ENCODE measurements around the gene DPH1.
A peak's percentile ranks its signal among the peaks of the same experiment; 100 is the strongest.

Gene DPH1

DNA sequence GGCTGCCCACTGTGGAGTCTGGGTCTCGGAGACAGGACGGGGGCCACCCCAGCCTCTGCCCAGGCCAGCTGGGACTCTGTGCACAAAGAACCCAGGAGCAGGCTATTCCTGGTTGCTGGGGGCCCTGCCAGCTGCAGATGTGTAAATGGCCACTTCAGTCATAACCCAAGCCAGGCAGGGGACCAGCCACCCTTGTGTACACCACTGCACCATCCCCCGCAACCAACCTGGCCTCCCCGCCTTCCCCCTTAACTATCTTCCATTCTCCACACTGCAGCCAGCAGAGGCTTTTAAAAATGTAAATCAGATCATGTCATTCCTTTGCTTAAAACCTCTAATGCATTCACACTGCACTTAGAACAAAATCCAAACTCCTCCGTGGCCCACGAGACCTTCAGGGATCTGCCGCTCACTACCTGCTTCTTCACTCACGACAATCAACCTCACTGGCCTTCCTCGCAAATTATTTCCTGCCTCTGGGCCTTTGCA is 33.1 kb upstream of the DPH1 start:
- no peak for DNase-seq (ENCODE audit: low spot score in 2 of 2)
- Mint-ChIP-seq H3K27me3 (peaks cover 65% of the 10 kb centered on the region), H3K4me3 (no peak overlapping the region), H3K36me3 (ENCODE audit: insufficient read depth) (peaks cover 4% of the 10 kb centered on the region), H3K4me1 (no peaks in the 10 kb centered on the region), H3K9me3 (no peaks in the 10 kb centered on the region), H3K27ac (ENCODE audit: low read depth) (no peak overlapping the region)
- ATAC-seq (replicated peaks; ENCODE audit: extremely low read depth, poor library complexity, severe bottlenecking), result no peak

GRCh38 chr17:1997289-1997926 is 32.5 kb upstream of the DPH1 start:
- Mint-ChIP-seq H3K9me3 (no peaks in the 10 kb centered on the region), H3K4me1 (no peaks in the 10 kb centered on the region), H3K4me3 (no peak overlapping the region), H3K36me3 (ENCODE audit: insufficient read depth) (peaks cover 4% of the 10 kb centered on the region), H3K27me3 (peaks cover 65% of the 10 kb centered on the region), H3K27ac (ENCODE audit: low read depth) (no peak overlapping the region)
- DNase-seq (ENCODE audit: low spot score in 2 of 2), result no peak
- ATAC-seq (replicated peaks; ENCODE audit: extremely low read depth, poor library complexity, severe bottlenecking), result no peak

- DNase-seq (ENCODE audit: low spot score in 2 of 2), result no peak
- Mint-ChIP-seq H3K36me3 (ENCODE audit: insufficient read depth) (peaks cover 4% of the 10 kb centered on the region), H3K27me3 (peaks cover 65% of the 10 kb centered on the region)
Observed at GRCh38 chr17:1997927-1998742, 31.8 kb upstream of the DPH1 start.

DNA sequence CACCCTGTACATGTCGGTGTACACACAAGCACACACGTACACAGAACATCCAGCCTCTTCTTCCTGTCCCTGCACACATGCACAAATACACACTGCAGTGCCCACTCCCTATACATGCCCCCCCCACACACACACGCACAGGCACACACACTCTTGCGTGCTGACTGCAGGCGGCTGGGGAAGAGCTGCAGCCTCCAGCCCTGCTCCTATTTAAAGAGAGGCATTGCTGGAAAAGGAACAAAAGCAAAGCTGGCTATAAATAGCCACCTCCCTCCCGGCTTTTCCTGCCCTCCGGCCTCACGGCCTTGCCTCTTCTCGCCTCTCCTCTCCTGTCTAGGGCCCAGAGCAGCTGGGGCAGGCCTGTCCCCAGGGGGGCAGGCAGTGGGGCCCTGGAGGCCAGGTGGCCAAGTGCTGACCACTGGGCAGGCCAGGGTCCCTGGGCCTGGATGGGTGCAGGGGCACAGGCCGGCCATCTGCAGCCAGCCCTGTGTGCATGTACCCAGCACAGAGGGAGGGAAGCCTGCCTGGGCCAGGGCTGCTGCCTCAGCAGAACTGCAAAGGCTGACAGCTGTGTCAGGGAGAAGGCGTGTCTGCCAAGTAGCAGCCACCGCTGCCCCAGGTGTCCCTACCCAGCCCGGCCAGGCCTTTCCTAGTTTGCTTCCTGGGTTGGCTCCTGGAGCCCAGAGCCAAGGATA is 30.2 kb upstream of the DPH1 start:
- Mint-ChIP-seq H3K27me3 (peaks cover 57% of the 10 kb centered on the region), H3K9me3 (no peaks in the 10 kb centered on the region), H3K36me3 (ENCODE audit: insufficient read depth) (peaks cover 4% of the 10 kb centered on the region), H3K27ac (ENCODE audit: low read depth) (no peak overlapping the region), H3K4me1 (no peaks in the 10 kb centered on the region), H3K4me3 (peak overlapping the region; percentile 33)
- DNase-seq (ENCODE audit: low spot score in 2 of 2), result no peak
- no peak for ATAC-seq (replicated peaks; ENCODE audit: extremely low read depth, poor library complexity, severe bottlenecking)

More at GRCh38 chr17:1997927-1998742, 31.8 kb upstream of the DPH1 start:
- Mint-ChIP-seq H3K4me3 (no peak overlapping the region), H3K4me1 (no peaks in the 10 kb centered on the region), H3K9me3 (no peaks in the 10 kb centered on the region), H3K27ac (ENCODE audit: low read depth) (no peak overlapping the region)
- peak; percentile 36 for ATAC-seq (replicated peaks; ENCODE audit: extremely low read depth, poor library complexity, severe bottlenecking)

- H3K27me3 Mint-ChIP-seq, result peaks cover 27% of the 10 kb centered on the region
- peaks cover 6% of the 10 kb centered on the region for H3K36me3 Mint-ChIP-seq (ENCODE audit: insufficient read depth)
- H3K27ac Mint-ChIP-seq (ENCODE audit: low read depth), result no peak overlapping the region
- no peak overlapping the region for H3K4me3 Mint-ChIP-seq
- H3K9me3 Mint-ChIP-seq, result no peaks in the 10 kb centered on the region
- no peak for DNase-seq (ENCODE audit: low spot score in 2 of 2)
- ATAC-seq (replicated peaks; ENCODE audit: extremely low read depth, poor library complexity, severe bottlenecking), result no peak
- H3K4me1 Mint-ChIP-seq, result no peaks in the 10 kb centered on the region
Observed at GRCh38 chr17:2002767-2003329, 27.1 kb upstream of the DPH1 start.

DNA sequence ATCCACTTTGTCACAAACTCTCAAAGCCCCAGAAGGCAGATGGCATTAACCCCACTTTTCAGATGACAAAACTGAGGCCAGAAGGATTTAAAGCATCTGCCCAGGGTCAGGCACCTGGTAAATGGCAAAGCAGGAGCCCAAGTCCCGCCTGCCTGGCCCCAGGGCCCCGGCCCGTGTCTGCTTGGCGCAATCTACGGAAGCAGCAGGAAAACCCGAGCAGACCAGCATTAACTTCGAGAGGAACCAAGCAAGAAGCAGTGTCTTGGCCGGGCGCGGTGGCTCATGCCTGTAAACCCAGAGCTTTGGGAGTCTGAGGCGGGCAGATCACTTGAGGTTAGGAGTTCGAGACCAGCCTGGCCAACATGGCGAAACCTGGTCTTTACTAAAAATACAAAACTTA is 26.4 kb upstream of the DPH1 start:
- Mint-ChIP-seq H3K27ac (ENCODE audit: low read depth) (no peak overlapping the region), H3K4me1 (no peaks in the 10 kb centered on the region), H3K27me3 (peaks cover 27% of the 10 kb centered on the region), H3K36me3 (ENCODE audit: insufficient read depth) (peaks cover 6% of the 10 kb centered on the region), H3K4me3 (no peak overlapping the region), H3K9me3 (no peaks in the 10 kb centered on the region)
- no peak for DNase-seq (ENCODE audit: low spot score in 2 of 2)
- no peak for ATAC-seq (replicated peaks; ENCODE audit: extremely low read depth, poor library complexity, severe bottlenecking)

- no peaks in the 10 kb centered on the region for H3K9me3 Mint-ChIP-seq
- peaks cover 2% of the 10 kb centered on the region for H3K36me3 Mint-ChIP-seq (ENCODE audit: insufficient read depth)
- no peak for ATAC-seq (replicated peaks; ENCODE audit: extremely low read depth, poor library complexity, severe bottlenecking)
- H3K4me1 Mint-ChIP-seq, result no peaks in the 10 kb centered on the region
- peaks cover 17% of the 10 kb centered on the region for H3K27me3 Mint-ChIP-seq
- no peak overlapping the region for H3K4me3 Mint-ChIP-seq
- no peak for DNase-seq (ENCODE audit: low spot score in 2 of 2)
- H3K27ac Mint-ChIP-seq (ENCODE audit: low read depth), result no peak overlapping the region
Observed at GRCh38 chr17:2004435-2004952, 25.5 kb upstream of the DPH1 start.

- peaks cover 2% of the 10 kb centered on the region for H3K36me3 Mint-ChIP-seq (ENCODE audit: insufficient read depth)
- no peak overlapping the region for H3K27ac Mint-ChIP-seq (ENCODE audit: low read depth)
- H3K27me3 Mint-ChIP-seq, result peaks cover 17% of the 10 kb centered on the region
- H3K4me1 Mint-ChIP-seq, result no peaks in the 10 kb centered on the region
- no peaks in the 10 kb centered on the region for H3K9me3 Mint-ChIP-seq
- H3K4me3 Mint-ChIP-seq, result no peak overlapping the region
- ATAC-seq (replicated peaks; ENCODE audit: extremely low read depth, poor library complexity, severe bottlenecking) (no peak), DNase-seq (ENCODE audit: low spot score in 2 of 2) (no peak)
Observed at GRCh38 chr17:2008332-2009126, 21.4 kb upstream of the DPH1 start.

DNA sequence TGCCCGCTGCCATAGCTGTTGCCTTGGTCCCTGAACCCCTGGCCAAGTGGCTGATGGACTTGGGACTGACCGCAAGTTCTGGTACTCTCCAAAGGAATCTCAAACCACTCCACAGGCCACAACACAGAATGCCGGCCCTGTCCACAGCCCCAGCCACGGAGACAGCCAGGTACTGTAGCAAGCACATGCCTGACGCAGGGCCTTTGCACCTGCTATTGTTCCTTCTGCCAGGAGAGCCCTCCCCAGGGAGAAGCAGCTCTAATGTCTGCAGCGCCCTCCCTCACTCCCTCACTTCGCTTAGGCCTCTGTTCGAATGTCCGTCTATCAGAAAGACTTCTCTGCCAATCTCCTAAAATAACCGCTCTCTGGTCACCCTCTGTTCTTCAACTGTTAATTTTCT is 20.2 kb upstream of the DPH1 start:
- Mint-ChIP-seq H3K27ac (ENCODE audit: low read depth) (no peak overlapping the region), H3K4me3 (no peak overlapping the region), H3K27me3 (peaks cover 29% of the 10 kb centered on the region), H3K4me1 (no peaks in the 10 kb centered on the region), H3K36me3 (ENCODE audit: insufficient read depth) (peaks cover 2% of the 10 kb centered on the region), H3K9me3 (no peaks in the 10 kb centered on the region)
- no peak for DNase-seq (ENCODE audit: low spot score in 2 of 2)
- no peak for ATAC-seq (replicated peaks; ENCODE audit: extremely low read depth, poor library complexity, severe bottlenecking)

DNA sequence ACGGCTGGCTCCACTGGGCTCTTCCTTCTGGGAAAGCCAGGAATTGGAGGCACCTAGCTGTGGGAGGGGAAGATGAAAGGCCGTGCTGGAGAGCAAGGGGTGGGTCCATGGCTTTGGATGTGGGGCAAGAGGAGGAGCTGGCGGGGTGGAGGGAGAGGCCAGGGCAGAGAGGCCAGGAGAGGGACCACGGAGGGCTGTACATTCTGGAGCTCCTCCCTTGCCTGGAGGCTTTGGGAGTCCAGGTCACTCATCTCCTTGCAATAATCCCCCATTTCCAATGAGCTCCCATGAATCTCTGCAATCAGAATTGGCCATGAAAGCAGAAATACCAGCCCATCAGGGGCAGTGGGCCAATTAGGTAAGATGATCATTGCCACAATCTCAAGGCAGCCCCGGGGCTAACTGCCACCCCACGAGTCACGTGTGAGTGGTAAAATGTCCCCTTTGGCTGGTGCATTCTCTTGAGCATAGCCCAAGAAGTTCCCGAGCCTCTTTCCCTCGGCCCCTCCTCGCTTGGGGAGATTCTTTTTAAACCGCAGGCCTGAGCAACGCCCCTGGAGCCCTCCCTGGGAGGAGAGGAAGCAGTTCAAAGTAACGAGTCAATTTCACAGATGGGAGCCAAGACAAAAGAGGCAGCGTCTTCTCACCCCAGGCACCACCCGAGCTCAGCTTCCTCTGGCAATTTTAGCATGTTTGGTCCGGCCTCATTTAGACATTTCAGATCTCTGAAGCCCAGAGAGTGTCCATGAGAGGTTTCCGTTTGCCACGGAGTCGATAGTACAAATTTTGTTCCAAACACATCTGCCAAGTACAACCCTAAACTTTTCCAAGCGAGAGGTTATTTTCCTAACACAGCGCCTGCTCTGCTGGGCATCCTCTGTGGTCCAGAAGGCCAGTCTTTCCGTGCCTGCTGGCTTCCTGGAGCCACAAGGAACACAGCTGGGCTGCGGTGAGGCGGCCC is 18.3 kb upstream of the DPH1 start:
- DNase-seq (ENCODE audit: low spot score in 2 of 2), result no peak
- Mint-ChIP-seq H3K36me3 (ENCODE audit: insufficient read depth) (peaks cover 2% of the 10 kb centered on the region), H3K27ac (ENCODE audit: low read depth) (no peak overlapping the region), H3K4me1 (no peaks in the 10 kb centered on the region), H3K27me3 (peaks cover 41% of the 10 kb centered on the region), H3K4me3 (no peak overlapping the region), H3K9me3 (no peaks in the 10 kb centered on the region)
- no peak for ATAC-seq (replicated peaks; ENCODE audit: extremely low read depth, poor library complexity, severe bottlenecking)

DNA sequence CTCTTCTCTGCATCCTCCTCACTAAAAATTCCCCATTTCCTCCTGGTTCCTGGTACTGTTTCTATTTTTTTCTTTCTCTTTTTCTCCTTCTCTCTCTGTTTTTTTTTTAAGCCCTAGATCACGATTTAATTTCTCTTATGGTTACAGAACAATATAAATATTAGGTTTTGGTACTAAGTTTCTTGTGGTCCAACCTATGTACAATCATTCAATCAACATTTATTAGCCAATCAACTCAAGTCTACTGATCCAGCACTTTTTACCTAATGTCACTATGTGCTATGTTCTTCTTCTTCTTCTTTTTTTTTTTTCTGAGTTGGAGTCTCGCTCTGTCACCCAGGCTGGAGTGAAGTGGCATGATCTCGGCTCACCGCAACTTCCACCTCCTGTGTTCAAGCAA is 17.5 kb upstream of the DPH1 start:
- H3K9me3 Mint-ChIP-seq, result no peaks in the 10 kb centered on the region

More for the DNA sequence above, 17.5 kb upstream of the DPH1 start:
- H3K27ac Mint-ChIP-seq (ENCODE audit: low read depth), result no peak overlapping the region
- no peaks in the 10 kb centered on the region for H3K36me3 Mint-ChIP-seq (ENCODE audit: insufficient read depth)
- no peak overlapping the region for H3K4me3 Mint-ChIP-seq
- H3K27me3 Mint-ChIP-seq, result peaks cover 45% of the 10 kb centered on the region
- no peaks in the 10 kb centered on the region for H3K4me1 Mint-ChIP-seq
- no peak for DNase-seq (ENCODE audit: low spot score in 2 of 2)
- no peak for ATAC-seq (replicated peaks; ENCODE audit: extremely low read depth, poor library complexity, severe bottlenecking)
